Stimulated activated naive CD8-positive, alpha-beta T cell treated with anti-CD3 and anti-CD28 coated beads, Interleukin-15, amount 100 ng/mL, for 72 hours (primary cell): ENCODE data around the gene FBXL2.

ENCODE experiments used
- ATAC-seq: fragments of 150-1000 bp; cut with Tn5 transposase; 2 replicates; pipeline ENCODE4 v1.10.0; 2021; ENCODE audit warnings: mild to moderate bottlenecking, moderate library complexity
- DNase-seq, 2 donors: peaks; one replicate each; pipeline ENCODE4 v3.0.0; 2021 to 2022
- H3K27ac Mint-ChIP-seq, 2 donors: one replicate each; pipeline ENCODE4 v1.8.0; 2022; ENCODE audit warnings: mild to moderate bottlenecking in 2 of 2, mixed read lengths in 2 of 2, moderate library complexity in 2 of 2
- H3K27me3 Mint-ChIP-seq: one replicate; pipeline ENCODE4 v1.8.0; 2022; ENCODE audit warnings: mixed read lengths
- H3K4me1 Mint-ChIP-seq: one replicate; pipeline ENCODE4 v1.8.0; 2022; ENCODE audit warnings: mild to moderate bottlenecking, mixed read lengths
- H3K4me3 Mint-ChIP-seq, 2 donors: one replicate each; pipeline ENCODE4 v1.8.0; 2022; ENCODE audit warnings: mild to moderate bottlenecking in 2 of 2, mixed read lengths in 2 of 2, moderate library complexity in 1 of 2
- H3K9me3 Mint-ChIP-seq, 2 donors: one replicate each; pipeline ENCODE4 v1.8.0; 2022; ENCODE audit warnings: mixed read lengths in 2 of 2

Gene FBXL2

DNA sequence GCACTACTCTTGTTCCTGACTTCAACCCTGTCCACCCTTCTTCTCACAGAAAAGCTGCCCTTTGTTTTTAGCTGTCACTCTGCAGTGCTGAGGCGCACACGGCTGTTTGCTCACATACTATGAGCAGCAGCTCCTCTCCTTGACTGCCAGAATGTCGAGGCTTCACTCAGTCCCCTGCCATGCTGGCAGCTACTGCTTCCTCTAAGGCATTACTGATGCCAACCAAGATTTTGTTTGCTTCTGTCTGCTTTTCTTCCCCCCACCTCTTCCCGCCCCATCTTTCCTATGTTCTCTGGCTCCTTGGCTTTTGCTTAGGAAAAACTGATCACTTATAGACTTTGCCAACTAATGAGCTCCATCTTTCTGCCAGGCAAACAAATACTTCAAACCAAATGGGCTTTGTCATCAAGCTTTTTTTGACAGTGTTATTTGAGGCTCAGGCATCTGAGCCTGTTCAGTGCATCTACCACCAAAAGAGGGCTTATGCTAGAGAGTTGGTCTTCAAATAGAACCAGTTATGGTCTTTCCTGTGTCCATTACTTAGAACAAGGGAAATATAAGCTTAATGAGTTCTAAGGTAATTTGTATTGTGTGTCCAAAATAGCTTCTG lies 81.0 kb downstream of the FBXL2 start:
- Mint-ChIP-seq H3K27ac (no peak overlapping the region), H3K9me3 (no peaks in the 10 kb centered on the region)
- no peak for DNase-seq

DNA sequence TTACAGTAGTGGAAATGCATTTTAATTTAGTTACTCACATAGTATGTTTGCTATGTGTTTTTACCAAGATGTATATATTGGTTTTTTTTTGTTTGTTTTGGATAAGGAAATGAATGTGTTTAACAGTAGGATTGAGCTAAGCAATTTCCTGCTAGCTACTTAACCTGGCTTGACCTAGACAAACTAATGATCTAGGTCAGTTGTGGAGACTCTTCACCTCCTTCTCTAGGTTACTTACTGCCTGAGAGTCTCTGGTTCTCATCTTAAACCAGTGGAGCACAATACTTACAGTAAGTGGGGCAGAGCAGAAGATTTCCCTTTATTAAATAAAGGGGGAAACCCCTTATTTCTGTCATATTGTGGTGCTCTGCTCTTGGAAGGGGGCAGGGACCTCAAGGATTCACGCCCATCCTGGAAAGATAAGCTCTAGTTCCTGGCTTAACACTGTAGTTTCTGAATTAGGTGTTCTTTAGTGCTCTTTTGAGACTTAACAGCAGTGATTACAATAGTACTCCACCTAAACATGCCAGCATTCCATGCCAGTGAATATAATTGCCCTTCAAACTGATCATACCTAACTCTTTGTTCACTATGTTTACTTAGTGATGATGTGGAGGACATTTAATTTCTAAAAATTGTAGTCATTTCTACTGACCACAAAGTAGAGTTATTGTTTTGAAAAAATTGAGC lies 83.0 kb downstream of the FBXL2 start:
- ATAC-seq (no peak), DNase-seq (no peak)
- Mint-ChIP-seq H3K4me3 (no peak overlapping the region), H3K4me1 (no peaks in the 10 kb centered on the region), H3K27ac (no peak overlapping the region), H3K27me3 (peaks cover 8% of the 10 kb centered on the region), H3K9me3 (no peaks in the 10 kb centered on the region)

More for the DNA sequence above, 81.0 kb downstream of the FBXL2 start:
- Mint-ChIP-seq H3K4me3 (no peak overlapping the region), H3K27me3 (peaks cover 8% of the 10 kb centered on the region), H3K4me1 (no peaks in the 10 kb centered on the region)
- no peak for ATAC-seq

DNA sequence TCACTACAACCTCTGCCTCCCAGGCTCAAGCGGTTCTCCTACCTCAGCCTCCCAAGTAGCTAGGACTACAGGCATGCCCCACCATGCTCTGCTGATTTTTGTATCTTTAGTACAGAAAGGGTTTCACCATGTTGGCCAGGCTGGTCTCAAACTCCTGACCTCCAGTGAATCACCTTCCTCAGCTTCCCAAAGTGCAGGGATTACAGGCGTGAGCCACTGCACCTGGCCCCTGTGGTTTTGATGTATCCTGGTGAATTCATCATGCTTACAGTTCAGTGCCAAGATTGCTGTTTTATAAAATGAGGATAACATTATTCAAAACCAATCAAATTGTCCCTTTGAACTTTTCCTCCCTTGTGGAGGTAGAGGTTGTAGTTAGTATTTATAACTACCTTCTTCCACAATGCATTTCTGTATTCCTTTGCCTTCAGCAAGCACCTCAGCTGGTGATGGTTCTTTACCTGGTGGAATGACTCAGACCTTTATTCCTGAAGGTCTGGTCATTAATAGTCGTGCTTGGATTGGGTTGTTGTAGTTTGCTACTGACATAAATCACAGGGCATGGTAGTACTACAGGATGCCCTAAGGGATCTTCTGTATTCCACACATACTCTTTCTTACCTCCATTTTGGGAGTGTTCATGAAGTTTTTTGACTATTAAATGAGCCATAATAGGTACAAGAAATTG lies 86.0 kb downstream of the FBXL2 start:
- Mint-ChIP-seq H3K27me3 (peaks cover 2% of the 10 kb centered on the region), H3K27ac (peak overlapping the region in 1 of 2 donors; percentile 9), H3K9me3 (no peaks in the 10 kb centered on the region), H3K4me3 (no peak overlapping the region), H3K4me1 (no peaks in the 10 kb centered on the region)
- ATAC-seq (no peak), DNase-seq (no peak)

DNA sequence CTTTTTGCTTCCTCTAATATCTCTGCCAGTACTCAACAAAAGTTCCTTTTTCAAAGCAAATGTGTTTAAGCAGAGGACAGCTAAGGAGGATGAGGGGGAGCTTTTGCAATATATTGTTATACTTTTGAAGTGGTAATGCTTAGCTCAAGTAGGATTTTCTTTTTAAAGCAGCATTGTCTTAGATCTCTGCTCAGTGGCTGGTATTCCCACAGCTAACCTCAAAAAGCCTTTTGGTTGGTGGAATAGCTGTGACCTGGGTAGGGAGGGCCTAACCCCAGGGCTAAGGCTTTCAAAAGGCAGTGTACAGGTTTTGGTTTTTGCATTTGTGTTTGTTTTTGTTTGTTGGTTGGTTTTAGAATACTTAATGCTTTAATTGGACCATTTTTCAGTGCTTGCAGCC lies 86.8 kb downstream of the FBXL2 start:
- no peak overlapping the region for H3K27ac Mint-ChIP-seq
- ATAC-seq (no peak), DNase-seq (no peak)
- no peak overlapping the region for H3K4me3 Mint-ChIP-seq
- H3K9me3 Mint-ChIP-seq = no peaks in the 10 kb centered on the region
- peaks cover 5% of the 10 kb centered on the region for H3K27me3 Mint-ChIP-seq
- H3K4me1 Mint-ChIP-seq = no peaks in the 10 kb centered on the region

DNA sequence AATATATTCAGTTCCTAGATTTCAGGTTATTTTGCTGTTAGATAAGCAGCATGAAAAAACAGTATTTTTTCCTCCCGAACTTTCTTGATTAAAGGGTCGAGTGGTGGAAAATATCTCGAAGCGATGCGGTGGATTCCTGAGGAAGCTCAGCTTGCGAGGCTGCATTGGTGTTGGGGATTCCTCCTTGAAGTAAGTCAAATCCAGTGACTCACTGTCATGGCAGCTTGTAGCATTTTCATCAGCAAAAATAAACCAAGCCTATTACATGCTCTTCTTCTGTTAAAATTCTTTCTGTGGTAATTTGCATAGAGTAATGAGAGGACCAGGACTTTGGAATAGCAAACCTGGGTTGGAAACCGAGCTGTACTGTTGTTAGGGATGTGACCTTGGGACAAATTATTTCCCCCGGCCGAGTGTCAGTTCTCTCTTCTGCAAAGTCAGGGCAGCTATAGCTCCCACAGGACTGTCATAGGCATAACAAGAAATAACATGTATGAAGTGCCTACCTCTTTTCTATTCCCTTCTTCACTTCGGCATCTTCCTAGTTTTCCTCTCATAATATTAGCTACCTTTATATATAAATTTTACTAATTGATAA lies 87.4 kb downstream of the FBXL2 start:
- DNase-seq = no peak
- no peak for ATAC-seq

DNA sequence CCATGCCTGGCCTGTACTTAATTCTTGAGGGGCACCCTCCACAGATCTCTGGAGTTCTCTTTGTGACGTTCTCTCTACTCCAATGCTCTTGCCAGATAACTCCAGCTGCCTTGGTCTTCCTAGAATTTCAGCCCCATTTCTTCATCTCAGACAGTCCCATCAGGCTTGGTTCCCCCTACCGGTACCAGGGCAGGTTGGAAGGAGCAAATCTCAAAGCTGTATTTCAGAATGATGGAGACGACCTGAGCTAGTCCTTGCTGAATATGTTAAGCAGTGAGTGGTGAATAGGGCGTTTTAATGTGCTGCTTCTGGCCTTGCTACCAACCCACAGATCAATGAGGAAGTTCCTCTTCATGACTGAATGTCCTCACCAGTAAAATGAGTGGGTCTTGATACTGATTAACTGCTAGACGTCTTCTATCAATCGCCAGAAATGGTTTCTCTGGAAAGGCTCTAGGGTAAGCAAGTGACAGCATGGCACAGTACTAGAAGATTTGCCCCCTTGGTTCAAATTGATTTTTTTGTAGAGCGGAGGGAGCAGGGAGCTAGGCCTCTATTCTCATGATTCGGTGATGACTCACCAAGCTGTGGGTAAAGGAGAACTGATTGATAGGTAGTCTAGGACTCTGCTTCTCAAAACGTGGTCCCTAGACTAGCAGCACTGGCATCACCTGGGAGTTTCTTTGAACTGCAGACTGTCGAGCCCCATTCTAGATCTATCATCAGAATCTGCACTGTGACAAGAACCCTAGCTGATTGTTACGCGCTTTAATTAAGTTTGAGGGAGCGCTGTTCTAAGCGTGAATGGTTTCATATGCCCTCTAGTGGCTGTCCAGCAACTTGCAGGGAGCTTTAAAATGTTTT lies 95.2 kb downstream of the FBXL2 start:
- no peak overlapping the region for H3K27ac Mint-ChIP-seq
- peak; percentile 86 for ATAC-seq
- peaks cover 16% of the 10 kb centered on the region for H3K27me3 Mint-ChIP-seq
- H3K9me3 Mint-ChIP-seq = no peaks in the 10 kb centered on the region
- peaks cover 10% of the 10 kb centered on the region for H3K4me1 Mint-ChIP-seq
- no peak overlapping the region for H3K4me3 Mint-ChIP-seq
- DNase-seq = peak; percentile 38

More for the DNA sequence above, 87.4 kb downstream of the FBXL2 start:
- Mint-ChIP-seq H3K9me3 (no peaks in the 10 kb centered on the region), H3K4me3 (no peak overlapping the region), H3K27me3 (peaks cover 8% of the 10 kb centered on the region), H3K27ac (no peak overlapping the region), H3K4me1 (no peaks in the 10 kb centered on the region)

DNA sequence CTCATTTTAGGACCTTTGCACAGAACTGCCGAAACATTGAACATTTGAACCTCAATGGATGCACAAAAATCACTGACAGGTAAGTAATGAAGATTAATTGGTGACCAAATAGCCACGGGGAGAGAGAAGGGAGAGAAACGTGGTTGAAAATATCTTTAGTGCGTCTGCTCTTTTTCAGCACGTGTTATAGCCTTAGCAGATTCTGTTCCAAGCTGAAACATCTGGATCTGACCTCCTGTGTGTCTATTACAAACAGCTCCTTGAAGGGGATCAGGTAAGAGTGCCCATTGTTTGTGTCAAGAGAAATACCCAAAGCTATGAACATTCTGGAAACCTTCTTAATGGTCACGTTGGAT lies 95.8 kb downstream of the FBXL2 start:
- ATAC-seq (no peak), DNase-seq (no peak)
- H3K4me1 Mint-ChIP-seq = peaks cover 10% of the 10 kb centered on the region
- H3K27me3 Mint-ChIP-seq = peaks cover 16% of the 10 kb centered on the region
- no peaks in the 10 kb centered on the region for H3K9me3 Mint-ChIP-seq
- H3K4me3 Mint-ChIP-seq = no peak overlapping the region
- H3K27ac Mint-ChIP-seq = no peak overlapping the region

DNA sequence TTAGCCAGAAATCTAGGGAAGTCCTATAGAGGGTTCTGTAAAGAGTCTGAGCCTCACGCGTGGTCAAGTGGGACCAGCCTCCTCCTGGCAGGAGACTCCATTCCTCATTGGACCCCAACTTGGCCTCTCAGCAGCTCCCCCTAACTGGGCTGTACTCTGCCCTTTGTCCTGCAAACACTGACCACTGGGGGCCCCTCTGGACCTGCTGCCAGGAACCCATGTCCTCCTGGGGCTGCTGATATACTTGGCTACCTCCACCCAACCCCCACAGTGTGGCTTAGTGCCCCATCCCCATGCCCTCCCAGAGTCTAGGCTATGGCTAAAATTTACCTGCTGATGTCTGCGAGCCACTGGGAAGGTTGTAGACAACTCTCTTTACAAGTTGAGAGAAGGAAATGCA lies 100.2 kb downstream of the FBXL2 start:
- H3K4me3 Mint-ChIP-seq = no peak overlapping the region
- peaks cover 1% of the 10 kb centered on the region for H3K27me3 Mint-ChIP-seq
- H3K9me3 Mint-ChIP-seq = no peaks in the 10 kb centered on the region
- no peak overlapping the region for H3K27ac Mint-ChIP-seq
- peaks cover 7% of the 10 kb centered on the region for H3K4me1 Mint-ChIP-seq
- no peak for DNase-seq
- peak; percentile 34 for ATAC-seq

DNA sequence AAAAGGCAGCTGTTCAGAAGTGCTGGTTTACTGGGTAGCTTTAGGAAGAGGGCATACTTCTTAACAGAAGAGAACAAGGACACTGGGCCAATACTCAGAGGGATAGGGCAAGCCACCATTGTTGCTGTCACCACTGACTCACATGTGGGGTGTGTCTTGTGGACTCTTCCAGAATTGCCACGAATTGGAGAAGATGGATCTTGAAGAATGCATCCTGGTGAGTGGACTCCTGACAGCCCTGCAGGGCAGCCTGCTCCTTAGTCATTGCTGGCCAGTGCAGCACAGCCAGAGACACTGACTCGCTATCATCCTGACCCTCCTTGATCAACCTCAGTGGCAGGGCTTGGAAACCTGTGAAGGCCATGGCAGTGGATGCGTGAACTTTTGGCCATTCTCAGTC lies 100.7 kb downstream of the FBXL2 start:
- no peak overlapping the region for H3K27ac Mint-ChIP-seq
- DNase-seq = no peak
- H3K9me3 Mint-ChIP-seq = no peaks in the 10 kb centered on the region
- no peak overlapping the region for H3K4me3 Mint-ChIP-seq
- H3K27me3 Mint-ChIP-seq = no peaks in the 10 kb centered on the region
- H3K4me1 Mint-ChIP-seq = peaks cover 3% of the 10 kb centered on the region
- ATAC-seq = peak; percentile 35

DNA sequence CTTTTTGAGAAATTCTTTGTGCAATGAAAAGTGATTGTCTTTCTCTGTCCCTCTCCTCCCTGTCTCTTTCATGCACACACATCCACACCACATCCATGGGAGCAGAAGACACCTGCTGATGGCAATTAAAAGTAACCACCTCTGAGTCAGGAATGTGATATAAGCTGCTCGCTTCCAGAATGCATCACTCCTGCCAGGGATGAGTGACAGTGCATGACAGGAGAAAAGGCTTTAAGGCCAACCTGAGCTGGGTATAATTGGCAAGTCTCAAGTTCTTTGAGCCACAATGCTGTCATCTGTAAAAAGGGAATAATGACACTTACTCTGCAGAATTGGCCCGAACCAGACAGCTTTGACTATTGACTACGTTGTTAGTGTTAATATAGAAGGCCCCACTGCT lies 103.4 kb downstream of the FBXL2 start:
- peak overlapping the region in 1 of 2 donors; percentile 48 for H3K27ac Mint-ChIP-seq
- ATAC-seq (no peak), DNase-seq (no peak)
- H3K9me3 Mint-ChIP-seq = no peaks in the 10 kb centered on the region
- peaks cover 9% of the 10 kb centered on the region for H3K4me1 Mint-ChIP-seq
- H3K27me3 Mint-ChIP-seq = no peaks in the 10 kb centered on the region
- no peak overlapping the region for H3K4me3 Mint-ChIP-seq

DNA sequence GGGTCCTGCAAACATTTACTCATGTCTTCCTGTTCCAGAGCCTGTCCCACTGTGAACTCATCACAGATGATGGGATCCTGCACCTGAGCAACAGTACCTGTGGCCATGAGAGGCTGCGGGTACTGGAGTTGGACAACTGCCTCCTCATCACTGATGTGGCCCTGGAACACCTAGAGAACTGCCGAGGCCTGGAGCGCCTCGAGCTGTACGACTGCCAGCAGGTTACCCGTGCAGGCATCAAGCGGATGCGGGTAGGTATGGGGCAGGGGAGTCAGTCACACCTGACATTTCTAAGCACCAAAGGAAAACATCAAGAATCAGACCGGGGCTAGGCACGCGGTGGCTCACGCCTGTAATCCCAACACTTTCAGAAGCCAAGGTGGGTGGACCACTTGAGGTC lies 106.7 kb downstream of the FBXL2 start:
- Mint-ChIP-seq H3K27ac (peak overlapping the region in 1 of 2 donors; percentile 80), H3K9me3 (no peaks in the 10 kb centered on the region), H3K27me3 (no peaks in the 10 kb centered on the region), H3K4me1 (peaks cover 22% of the 10 kb centered on the region), H3K4me3 (no peak overlapping the region)
- DNase-seq = no peak
- no peak for ATAC-seq

DNA sequence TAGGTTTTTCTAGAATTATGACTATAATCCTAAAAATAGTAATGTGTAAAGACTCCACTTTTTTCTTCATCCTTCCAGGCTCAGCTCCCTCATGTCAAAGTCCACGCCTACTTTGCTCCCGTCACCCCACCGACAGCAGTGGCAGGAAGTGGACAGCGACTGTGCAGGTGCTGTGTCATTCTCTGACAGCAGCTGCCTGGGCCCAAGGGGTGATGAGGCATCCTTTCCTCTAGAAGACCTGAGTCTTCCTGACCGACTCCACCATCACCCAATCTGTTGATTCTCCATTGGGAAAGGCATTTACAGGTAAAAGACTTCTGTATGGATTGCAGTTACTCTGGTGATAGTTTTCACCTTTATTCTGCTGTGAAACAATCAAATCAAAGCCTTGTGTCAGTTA lies 108.2 kb downstream of the FBXL2 start:
- Mint-ChIP-seq H3K27me3 (no peaks in the 10 kb centered on the region), H3K4me3 (peak overlapping the region in 1 of 2 donors; percentile 22), H3K4me1 (peaks cover 22% of the 10 kb centered on the region), H3K27ac (peak overlapping the region; percentile 10 to 68), H3K9me3 (no peaks in the 10 kb centered on the region)
- peak; percentile 92 for ATAC-seq
- peak; percentile 15 to 48 for DNase-seq

DNA sequence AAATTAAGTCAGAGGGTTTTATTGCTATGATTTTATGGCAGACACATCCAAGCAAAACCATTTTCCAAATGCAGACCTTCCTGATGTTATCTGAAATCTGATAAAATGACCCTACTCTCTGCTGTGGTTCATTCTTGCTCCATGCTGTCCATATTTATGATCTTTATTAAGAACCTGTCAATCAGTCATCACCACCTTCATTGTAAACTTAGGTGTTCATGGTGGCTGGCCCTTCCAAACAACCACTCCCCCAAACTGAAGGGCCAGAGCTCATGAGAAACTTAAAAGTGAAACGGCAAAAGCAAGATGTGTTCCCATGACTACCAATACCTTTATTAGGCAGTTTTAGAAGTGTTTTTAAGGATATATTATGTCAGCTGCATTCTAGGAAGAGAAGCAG lies 109.4 kb downstream of the FBXL2 start:
- no peak for ATAC-seq
- H3K9me3 Mint-ChIP-seq = no peaks in the 10 kb centered on the region
- H3K27me3 Mint-ChIP-seq = no peaks in the 10 kb centered on the region
- no peak overlapping the region for H3K27ac Mint-ChIP-seq
- DNase-seq = no peak
- no peak overlapping the region for H3K4me3 Mint-ChIP-seq
- H3K4me1 Mint-ChIP-seq = peaks cover 25% of the 10 kb centered on the region

DNA sequence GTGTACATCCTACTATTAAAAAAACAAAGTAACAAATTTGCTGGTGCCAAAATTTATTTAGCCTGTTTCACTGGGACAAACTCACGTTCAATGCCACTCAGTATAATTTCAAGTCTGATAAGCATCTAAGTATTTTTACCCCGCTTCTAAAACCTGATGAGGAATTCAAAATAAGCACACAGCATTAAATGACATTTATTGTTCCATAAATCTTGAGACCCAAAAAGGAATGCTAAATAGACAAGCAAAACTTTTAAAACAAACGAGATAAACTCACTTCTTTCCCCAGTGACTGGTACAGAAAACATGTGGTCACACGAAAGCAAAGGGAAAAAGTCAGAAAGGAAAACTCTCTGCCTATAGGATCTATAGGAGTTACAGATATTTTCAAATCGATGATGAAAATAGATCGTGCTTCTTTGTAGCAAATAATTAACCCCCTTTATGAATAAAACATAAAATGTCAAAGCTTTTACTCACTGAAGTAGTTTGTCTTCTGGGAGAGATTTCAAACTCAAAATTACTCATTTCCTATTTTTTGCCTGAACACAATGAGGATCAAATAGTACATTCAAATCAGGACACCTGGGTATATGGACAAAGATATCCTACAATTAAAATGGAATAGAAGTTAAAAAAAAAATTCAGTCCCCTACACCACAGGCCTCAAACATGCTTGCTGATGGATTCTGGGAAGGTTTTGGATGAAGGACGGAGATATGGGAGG lies 111.3 kb downstream of the FBXL2 start:
- Mint-ChIP-seq H3K4me1 (peaks cover 33% of the 10 kb centered on the region), H3K4me3 (no peak overlapping the region), H3K27ac (no peak overlapping the region), H3K27me3 (no peaks in the 10 kb centered on the region), H3K9me3 (no peaks in the 10 kb centered on the region)
- ATAC-seq (no peak), DNase-seq (no peak)

DNA sequence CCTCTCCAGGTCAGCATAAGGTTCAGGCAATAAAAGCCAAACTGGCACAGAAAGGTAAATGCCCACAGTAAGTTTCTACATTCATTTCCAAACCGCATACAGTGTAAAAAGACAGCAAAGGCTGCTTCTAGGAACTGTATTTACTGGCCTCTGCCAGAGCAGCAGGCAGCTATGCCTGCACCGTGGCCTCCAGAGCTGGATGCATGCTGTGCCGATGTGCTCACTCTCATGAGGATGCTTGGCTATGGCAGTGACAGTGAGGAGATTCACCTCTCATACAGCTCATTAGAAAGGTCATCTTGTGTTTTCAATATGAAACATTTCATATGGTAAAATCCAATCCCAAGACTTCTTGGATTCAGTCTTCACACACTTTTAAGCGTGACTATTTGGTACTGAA lies 112.7 kb downstream of the FBXL2 start:
- H3K9me3 Mint-ChIP-seq = no peaks in the 10 kb centered on the region
- peaks cover 32% of the 10 kb centered on the region for H3K4me1 Mint-ChIP-seq
- H3K27ac Mint-ChIP-seq = no peak overlapping the region
- DNase-seq (no peak), ATAC-seq (no peak)
- no peaks in the 10 kb centered on the region for H3K27me3 Mint-ChIP-seq
- no peak overlapping the region for H3K4me3 Mint-ChIP-seq
